Lower lobe of right lung (tissue), 2 donors: ENCODE results near the gene CYB5A. TPM values are rescaled to one million over a fixed set of nuclear protein-coding genes. Genes with fewer than 3 reads are reported as not detected.
"Not testable (repeated sequence)": the region's sequence is repeated elsewhere in the genome, so short reads cannot be mapped to it uniquely, and the experiment has no call there.

Experiments
- ATAC-seq, 2 donors: fragments of 200-7000 bp; cut with Tn5 transposase; one replicate each; pipeline ENCODE4 v1.9.1; 2020 to 2022; ENCODE audit warnings: mild to moderate bottlenecking in 2 of 2, moderate library complexity in 2 of 2
- DNase-seq: peaks from one replicate; pipeline ENCODE4 v3.0.0-alpha.2; 2020
- H3K27ac ChIP-seq: fragments of 200-600 bp; one replicate; pipeline ENCODE4 v1.8.0; 2022
- H3K27me3 ChIP-seq: fragments of 200-600 bp; one replicate; pipeline ENCODE4 v1.8.0; 2022; ENCODE audit warnings: low read depth
- H3K36me3 ChIP-seq: fragments of 200-600 bp; one replicate; pipeline ENCODE4 v1.8.0; 2022; ENCODE audit warnings: mild to moderate bottlenecking
- H3K4me1 ChIP-seq: fragments of 200-600 bp; one replicate; pipeline ENCODE4 v1.8.0; 2022
- H3K4me3 ChIP-seq: fragments of 200-600 bp; one replicate; pipeline ENCODE4 v1.8.0; 2022; ENCODE audit warnings: mild to moderate bottlenecking
- H3K9me3 ChIP-seq: fragments of 200-600 bp; one replicate; pipeline ENCODE4 v1.8.0; 2022
- CTCF ChIP-seq: fragments of 200-600 bp; IDR thresholded peaks from one replicate; pipeline ENCODE4 v1.8.0; 2022; ENCODE audit warnings: antibody characterized with exemption, mild to moderate bottlenecking
- intact Hi-C: fragments of 100-400 bp; cut with DNase I; formaldehyde crosslinking; loops from one replicate; pipeline ENCODE4 v1.11.0; 2022
- total RNA-seq: library from RNA; stranded (reverse); fragmentation: NEBNext Ultra II Directional; extraction: Animal tissue kit (Norgen Biotek cat#: 25700); gene quantifications from one replicate; pipeline ENCODE4 v1.2.1, GENCODE V29; 2021
- donor health status: DM: no; HTN: yes; CAD: no; lungs with severe emphysema.

The CYB5A gene
- total RNA-seq, 1 donor from 2014 or later, result 458 TPM

GRCh38 chr18:74303936-74304335, 12.2 kb upstream of the CYB5A start:
- ATAC-seq (no peak), DNase-seq (no peak)
- no peak overlapping the region for H3K27ac ChIP-seq
- intact Hi-C loops, result no loop called here
- H3K27me3 ChIP-seq, result no peaks in the 10 kb centered on the region
- no peaks in the 10 kb centered on the region for H3K9me3 ChIP-seq
- no peaks in the 10 kb centered on the region for H3K4me1 ChIP-seq
- H3K36me3 ChIP-seq, result no peaks in the 10 kb centered on the region
- H3K4me3 ChIP-seq, result no peak overlapping the region
- no peak for TF ChIP-seq CTCF

GRCh38 chr18:74303306-74303705, 11.5 kb upstream of the CYB5A start:
- no peaks in the 10 kb centered on the region for H3K9me3 ChIP-seq
- TF ChIP-seq CTCF, result no peak
- H3K4me3 ChIP-seq, result no peak overlapping the region
- intact Hi-C loops, result no loop called here
- no peak for DNase-seq
- H3K27me3 ChIP-seq, result no peaks in the 10 kb centered on the region
- no peak for ATAC-seq
- no peaks in the 10 kb centered on the region for H3K36me3 ChIP-seq
- no peaks in the 10 kb centered on the region for H3K4me1 ChIP-seq
- H3K27ac ChIP-seq, result no peak overlapping the region

- peak in 1 of 2 donors; percentile 75 for ATAC-seq
- H3K36me3 ChIP-seq, result no peaks in the 10 kb centered on the region
- H3K9me3 ChIP-seq, result no peaks in the 10 kb centered on the region
Measured at GRCh38 chr18:74299746-74300145, 8.0 kb upstream of the CYB5A start.

GRCh38 chr18:74299162-74299561, 7.4 kb upstream of the CYB5A start:
- Histone ChIP-seq H3K36me3 (no peaks in the 10 kb centered on the region), H3K4me1 (no peaks in the 10 kb centered on the region), H3K9me3 (no peaks in the 10 kb centered on the region), H3K27ac (no peak overlapping the region), H3K4me3 (no peak overlapping the region), H3K27me3 (no peaks in the 10 kb centered on the region)
- DNase-seq, result no peak
- TF ChIP-seq CTCF, result no peak
- no peak for ATAC-seq
- intact Hi-C loops, result no loop called here

More at GRCh38 chr18:74299746-74300145, 8.0 kb upstream of the CYB5A start:
- H3K4me3 ChIP-seq, result no peak overlapping the region
- no peak for TF ChIP-seq CTCF
- no peaks in the 10 kb centered on the region for H3K27me3 ChIP-seq
- no peaks in the 10 kb centered on the region for H3K4me1 ChIP-seq
- intact Hi-C loops, result no loop called here
- no peak overlapping the region for H3K27ac ChIP-seq
- no peak for DNase-seq

GRCh38 chr18:74294526-74294925, 2.8 kb upstream of the CYB5A start:
- intact Hi-C loops, result no loop called here

GRCh38 chr18:74292982-74293381, 1.2 kb upstream of the CYB5A start:
- ATAC-seq, H3K36me3 ChIP-seq, H3K4me3 ChIP-seq, H3K9me3 ChIP-seq, H3K27me3 ChIP-seq, DNase-seq, intact Hi-C loops: not testable (repeated sequence)
- H3K27ac ChIP-seq, result peak overlapping the region; percentile 67
- H3K4me1 ChIP-seq, result peaks cover 15% of the 10 kb centered on the region

More at GRCh38 chr18:74294526-74294925, 2.8 kb upstream of the CYB5A start:
- Histone ChIP-seq H3K36me3 (no peaks in the 10 kb centered on the region), H3K9me3 (no peaks in the 10 kb centered on the region), H3K27ac (no peak overlapping the region), H3K4me3 (no peak overlapping the region), H3K4me1 (peaks cover 11% of the 10 kb centered on the region), H3K27me3 (no peaks in the 10 kb centered on the region)
- no peak for DNase-seq
- no peak for ATAC-seq
- no peak for TF ChIP-seq CTCF
